Heart right ventricle (tissue), 16 donors: ENCODE results near the gene MAP3K7. TPM values are rescaled to one million over a fixed set of nuclear protein-coding genes. Genes with fewer than 3 reads are reported as not detected.

Source experiments
- ATAC-seq, 8 donors: fragments of 200-7000 bp; cut with Tn5 transposase; one replicate each; pipeline ENCODE4 v1.9.1; 2020; ENCODE audit warnings: mild to moderate bottlenecking in 8 of 8, moderate library complexity in 8 of 8, moderate number of reproducible peaks in 1 of 8
- DNase-seq, 2 donors: peaks; one replicate each; pipeline ENCODE4 v3.0.0-alpha.2; 2020
- H3K27ac ChIP-seq, 10 donors: fragments of 200-600 bp; sonication (generic) in 2 of 10; one replicate each; pipeline versions ENCODE4 v1.5.0 to v1.8.0; 2020 to 2022; ENCODE audit warnings: mild to moderate bottlenecking in 3 of 10
- H3K27me3 ChIP-seq, 7 donors: fragments of 200-600 bp; one replicate each; pipeline ENCODE4 v1.8.0; 2021 to 2022; ENCODE audit warnings: mild to moderate bottlenecking in 2 of 7
- H3K36me3 ChIP-seq, 9 donors: fragments of 200-600 bp; sonication (generic) in 1 of 9; one replicate each; pipeline versions ENCODE4 v1.5.0 to v1.8.0; 2020 to 2022; ENCODE audit warnings: mild to moderate bottlenecking in 2 of 9
- H3K4me1 ChIP-seq, 9 donors: fragments of 200-600 bp; sonication (generic) in 1 of 9; one replicate each; pipeline versions ENCODE4 v1.5.0 to v1.8.0; 2020 to 2022; ENCODE audit warnings: mild to moderate bottlenecking in 4 of 9
- H3K4me3 ChIP-seq, 10 donors: fragments of 200-600 bp; sonication (generic) in 2 of 10; one replicate each; pipeline versions ENCODE4 v1.5.0 to v1.8.0; 2020 to 2022; ENCODE audit warnings: mild to moderate bottlenecking in 7 of 10, moderate library complexity in 2 of 10
- H3K9me3 ChIP-seq, 11 donors: fragments of 200-600 bp in 10 of 11; sonication (generic) in 2 of 11; one replicate each; pipeline versions ENCODE4 v1.5.0 to v1.8.0; 2013 to 2022; ENCODE audit warnings: mild to moderate bottlenecking in 2 of 11, control low read depth in 1 of 11, moderate library complexity in 1 of 11
- WGBS, 2 donors: extraction: QIAGEN DNeasy Blood & Tissue Kit; methylation state at CpG; one replicate each; pipeline ENCODE4 v1.1.7; 2013; ENCODE audit warnings: inconsistent platforms in 1 of 2; 5-methylcytosine and 5-hydroxymethylcytosine counted together
- intact Hi-C, 10 donors: fragments of 100-400 bp; cut with DNase I; formaldehyde crosslinking; loops; one replicate each; pipeline versions ENCODE4 v1.11.1 to v1.14.2; 2022
- polyA plus RNA-seq, 2 donors: library from polyadenylated mRNA; stranded (reverse); fragments of 200-250 nt; gene quantifications; one replicate each; pipeline ENCODE4 v1.2.3, GENCODE V29; 2013
- total RNA-seq, 10 donors: library from RNA; stranded (reverse); fragmentation: NEBNext Ultra II Directional in 3 of 10; extraction: Animal tissue kit (Norgen Biotek cat#: 25700) in 3 of 10; gene quantifications; one replicate each; pipeline versions ENCODE4 v1.2.1 to v1.2.4, GENCODE V29; 2021 to 2023
- TF ChIP-seq, protein P1 (sequence below), 9 donors: fragments of 200-600 bp; sonication (generic) in 2 of 9; IDR thresholded peaks; one replicate each; pipeline versions ENCODE4 v1.5.0 to v1.8.0; 2021 to 2022; ENCODE audit warnings: antibody characterized with exemption in 9 of 9, mild to moderate bottlenecking in 5 of 9, moderate library complexity in 1 of 9
- donor health status: Arrhythmogenic right ventricular cardiomyopathy.
- donor health status: ischemic (EF 13 %, LVEDD 7.1; RV severe dilation, severe dysfunction).
- donor health status: healthy with polysubstance abuse.
- donor health status: DM: no; HTN: yes; CAD: no.
- donor health status: DM: no; HTN: no; CAD: no.
- donor health status: ischemic (EF 25% LVEDD 6.9; RV normal size, moderate dysfunction).
- donor health status: ischemic (EF 25% LVEDD 5.7; RV mildly dilated, moderate dysfunction).
- donor health status: healthy.
- donor health status: DM: yes; HTN: yes; CAD: no.
- donor health status: Ischemic cardiomyopathy.
- donor health status: ischemic (EF 35%, LVEDD 5.7; RV mildly dilated, moderate dysfunction).
- donor health status: nonischemic (EF 11% LVEDD 7.7; RV severe dilation, severe dysfunction).
- donor health status: DM: yes; HTN: yes; CAD: no.
- donor health status: PGD.
- donor health status: ischemic (EF 29% LVEDD 5.4; RV normal size, mild dysfunction).
- donor health status: nonischemic (EF 23%, LVEDD 6.1; RV moderate dilation, normal function).

The MAP3K7 gene
- total and polyA plus RNA-seq, 12 donors = 7.5 to 29.3 (median 20.1) TPM

DNA sequence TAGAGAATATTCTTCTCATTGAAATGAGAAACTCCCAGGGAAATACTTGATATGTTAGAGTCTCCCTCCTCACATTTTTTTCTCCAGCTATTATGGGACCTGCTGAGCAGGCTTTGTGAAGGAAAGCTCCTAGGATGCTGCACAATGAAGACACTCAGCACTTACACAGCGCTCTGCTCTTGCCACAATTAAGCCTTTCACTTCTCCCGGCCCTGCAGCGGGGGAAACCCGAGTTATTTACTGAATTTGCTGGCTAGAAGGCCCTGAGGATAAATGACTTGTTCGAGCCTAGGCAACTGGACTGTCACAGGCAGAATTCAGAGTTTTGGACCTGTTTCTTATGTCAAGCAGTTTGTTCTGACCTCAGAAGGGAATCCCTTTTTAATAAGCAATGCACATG lies 102.0 kb downstream of the MAP3K7 start:
- peaks cover 0 to 7% (median 0%) of the 10 kb centered on the region in 9 donors for H3K4me1 ChIP-seq
- TF ChIP-seq, protein P1, sequence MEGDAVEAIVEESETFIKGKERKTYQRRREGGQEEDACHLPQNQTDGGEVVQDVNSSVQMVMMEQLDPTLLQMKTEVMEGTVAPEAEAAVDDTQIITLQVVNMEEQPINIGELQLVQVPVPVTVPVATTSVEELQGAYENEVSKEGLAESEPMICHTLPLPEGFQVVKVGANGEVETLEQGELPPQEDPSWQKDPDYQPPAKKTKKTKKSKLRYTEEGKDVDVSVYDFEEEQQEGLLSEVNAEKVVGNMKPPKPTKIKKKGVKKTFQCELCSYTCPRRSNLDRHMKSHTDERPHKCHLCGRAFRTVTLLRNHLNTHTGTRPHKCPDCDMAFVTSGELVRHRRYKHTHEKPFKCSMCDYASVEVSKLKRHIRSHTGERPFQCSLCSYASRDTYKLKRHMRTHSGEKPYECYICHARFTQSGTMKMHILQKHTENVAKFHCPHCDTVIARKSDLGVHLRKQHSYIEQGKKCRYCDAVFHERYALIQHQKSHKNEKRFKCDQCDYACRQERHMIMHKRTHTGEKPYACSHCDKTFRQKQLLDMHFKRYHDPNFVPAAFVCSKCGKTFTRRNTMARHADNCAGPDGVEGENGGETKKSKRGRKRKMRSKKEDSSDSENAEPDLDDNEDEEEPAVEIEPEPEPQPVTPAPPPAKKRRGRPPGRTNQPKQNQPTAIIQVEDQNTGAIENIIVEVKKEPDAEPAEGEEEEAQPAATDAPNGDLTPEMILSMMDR (IDR thresholded peaks at IDR 0.05) = no peak
- H3K36me3 ChIP-seq = no peaks in the 10 kb centered on the region
- intact Hi-C loops = loop anchor here in 5 of 10 donors (5.0 to 10.0 kb wide), 6 partner anchors 180 to 553 kb away; partner anchors contain the start of gene BACH2 (in 2 of the 5)
- no peak for ATAC-seq
- H3K4me3 ChIP-seq = no peak overlapping the region
- no peaks in the 10 kb centered on the region for H3K9me3 ChIP-seq
- no peak overlapping the region for H3K27ac ChIP-seq
- no peaks in the 10 kb centered on the region for H3K27me3 ChIP-seq
- DNase-seq = no peak
- 75 to 77% methylated on average over 5 of the region's 5 CpGs for WGBS, 2 donors

DNA sequence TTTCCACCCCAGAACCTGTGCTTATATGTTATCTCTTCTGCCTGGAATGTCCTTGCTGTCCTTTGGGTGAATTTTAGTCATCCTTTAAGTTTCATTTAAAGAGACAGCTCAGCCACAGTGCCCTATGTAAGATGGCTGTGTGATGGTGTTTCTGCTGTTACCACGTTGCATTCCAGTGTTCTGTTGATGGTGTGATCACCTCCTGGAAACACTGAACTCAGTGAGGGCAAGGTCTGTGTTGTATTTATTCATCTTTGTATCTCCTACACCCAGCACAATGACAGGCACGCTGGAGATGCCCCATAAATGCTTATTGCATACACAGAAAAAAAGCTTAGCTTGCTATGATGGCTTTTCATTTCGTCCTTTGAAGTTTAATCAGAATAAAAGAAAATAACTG lies 102.5 kb downstream of the MAP3K7 start:
- Histone ChIP-seq H3K27me3 (no peaks in the 10 kb centered on the region), H3K9me3 (no peaks in the 10 kb centered on the region), H3K27ac (no peak overlapping the region), H3K4me3 (no peak overlapping the region), H3K36me3 (no peaks in the 10 kb centered on the region), H3K4me1 (peaks cover 0 to 4% (median 0%) of the 10 kb centered on the region in 9 donors)
- TF ChIP-seq, protein P1 (IDR thresholded peaks at IDR 0.05) = no peak
- DNase-seq (no peak), ATAC-seq (no peak)
- 66 to 72% methylated on average over 3 of the region's 3 CpGs for WGBS, 2 donors
- intact Hi-C loops = loop anchor here in 5 of 10 donors (5.0 to 10.0 kb wide), 6 partner anchors 180 to 552 kb away; partner anchors contain the start of gene BACH2 (in 2 of the 5)

DNA sequence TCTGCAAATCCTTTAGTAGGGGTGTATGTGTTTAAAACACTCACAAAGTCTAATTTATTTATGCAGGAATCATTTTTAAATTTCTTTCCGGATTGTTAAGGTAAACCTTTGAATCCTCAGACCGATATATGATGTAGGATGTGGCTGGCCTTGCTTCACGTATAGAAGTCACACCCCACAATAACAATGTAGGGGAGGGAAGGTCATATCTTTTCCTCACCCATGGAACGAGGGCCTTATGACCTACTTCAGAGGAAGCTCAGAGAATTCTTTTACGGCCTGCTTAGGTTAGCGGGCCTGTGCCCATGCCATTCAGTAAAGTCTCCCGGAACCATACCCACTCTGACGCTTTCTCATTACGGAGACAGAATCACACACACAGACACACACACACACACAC lies 102.9 kb downstream of the MAP3K7 start:
- Histone ChIP-seq H3K4me3 (no peak overlapping the region), H3K9me3 (no peaks in the 10 kb centered on the region), H3K27me3 (no peaks in the 10 kb centered on the region), H3K27ac (no peak overlapping the region), H3K4me1 (peaks cover 0 to 6% (median 3%) of the 10 kb centered on the region in 9 donors), H3K36me3 (no peaks in the 10 kb centered on the region)
- TF ChIP-seq, protein P1 (IDR thresholded peaks at IDR 0.05) = no peak
- intact Hi-C loops = loop anchor here in 5 of 10 donors (5.0 to 10.0 kb wide), 6 partner anchors 179 to 552 kb away; partner anchors contain the start of gene BACH2 (in 2 of the 5)
- WGBS, 2 donors = 85 to 89% methylated on average over 9 of the region's 9 CpGs
- ATAC-seq = no peak
- DNase-seq = no peak

DNA sequence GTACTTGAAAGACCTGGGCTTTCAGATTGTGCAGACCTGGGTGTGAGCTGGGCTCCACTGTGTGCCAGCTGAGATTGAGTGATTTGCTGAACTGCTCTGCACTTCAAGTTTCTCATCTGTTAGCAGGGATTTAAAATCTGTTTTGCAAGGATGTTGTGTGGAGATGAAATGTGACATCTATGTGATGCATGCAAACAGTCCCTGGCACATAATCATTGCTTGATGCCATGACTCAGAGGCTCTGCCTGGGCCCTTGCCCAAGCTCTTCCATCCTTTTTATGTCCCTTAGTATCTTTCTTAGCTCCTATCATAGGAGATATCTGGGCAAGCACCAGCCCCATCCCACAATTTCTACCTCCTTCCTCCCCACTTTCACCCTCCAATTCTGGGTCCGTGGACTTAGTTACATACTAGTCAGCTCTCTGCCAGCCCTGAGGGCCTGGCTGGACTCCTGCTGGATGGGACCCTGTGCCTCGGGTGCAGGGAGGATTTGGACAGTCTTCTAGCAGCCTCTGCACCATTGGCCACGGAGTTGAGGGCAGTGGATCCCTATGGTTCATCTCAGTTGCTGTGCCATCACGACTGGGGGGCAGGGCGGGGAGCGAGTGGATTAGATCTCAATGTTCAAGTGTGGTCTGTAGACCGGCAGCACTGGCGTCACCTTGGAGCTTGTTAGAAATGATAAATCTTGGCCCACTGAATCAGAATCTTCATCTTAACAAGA lies 103.6 kb downstream of the MAP3K7 start:
- Histone ChIP-seq H3K27ac (no peak overlapping the region), H3K4me3 (no peak overlapping the region), H3K36me3 (no peaks in the 10 kb centered on the region), H3K9me3 (no peaks in the 10 kb centered on the region), H3K4me1 (peaks cover 0 to 9% (median 4%) of the 10 kb centered on the region in 9 donors), H3K27me3 (no peaks in the 10 kb centered on the region)
- intact Hi-C loops = loop anchor here in 5 of 10 donors (5.0 to 10.0 kb wide), 6 partner anchors 178 to 551 kb away; partner anchors contain the start of gene BACH2 (in 2 of the 5)
- DNase-seq (no peak), ATAC-seq (no peak)
- TF ChIP-seq, protein P1 (IDR thresholded peaks at IDR 0.05) = no peak
- 89 to 90% methylated on average over 8 of the region's 8 CpGs for WGBS, 2 donors
